ENCODE results near the gene SH3BP5L.
A peak's percentile ranks its signal among the peaks of the same experiment; 100 is the strongest.

Gene SH3BP5L

GRCh38 chr1:248825909-248826760, at the start of gene SH3BP5L:
TSS of gene SH3BP5L (minus strand) at chr1:248825915. CDS start at chr1:248824935, 980 bp downstream.
- Histone ChIP-seq H3K4me3 (IDR thresholded peaks at IDR 0.05; ENCODE audit: insufficient read depth, low read depth, low read length) (peak within 1 kb of the TSS; percentile 95), H3K27me3 (ENCODE audit: insufficient read depth, low read depth) (no peaks in the 10 kb centered on the region), H3K27ac (peak within 1 kb of the TSS; percentile 94), H3K79me2 (ENCODE audit: insufficient read depth, low read depth) (peaks cover 19% of the 10 kb centered on the region), H3K9ac (peak within 1 kb of the TSS; percentile 90), H4K20me1 (ENCODE audit: insufficient read depth) (no peaks in the 10 kb centered on the region), H3K36me3 (ENCODE audit: insufficient read depth) (no peaks in the 10 kb centered on the region; the same call in 1 of the 2 replicates), H3K4me1 (ENCODE audit: low read depth, poor library complexity, severe bottlenecking) (peaks cover 34% of the 10 kb centered on the region), H2AFZ (ENCODE audit: low read depth) (peak within 1 kb of the TSS; percentile 85), H3K4me2 (peak within 1 kb of the TSS; percentile 46)
- peak; percentile 95 for TF ChIP-seq CTCF (conservative IDR thresholded peaks at IDR 0.05; ENCODE audit: low read depth, low read length)

- no peaks in the 10 kb centered on the region for H3K36me3 ChIP-seq (ENCODE audit: insufficient read depth)
- H3K79me2 ChIP-seq (ENCODE audit: insufficient read depth, low read depth) = no peaks in the 10 kb centered on the region
- no peak overlapping the region; the same call in 1 of the 2 replicates for H3K9ac ChIP-seq
- no peak overlapping the region for H2AFZ ChIP-seq (ENCODE audit: low read depth)
- no peaks in the 10 kb centered on the region for H3K27me3 ChIP-seq (ENCODE audit: insufficient read depth, low read depth)
- H3K4me1 ChIP-seq (ENCODE audit: low read depth, poor library complexity, severe bottlenecking) = peaks cover 25% of the 10 kb centered on the region
- peak overlapping the region; percentile 37; the same call in 1 of the 2 replicates for H3K27ac ChIP-seq
- H4K20me1 ChIP-seq (ENCODE audit: insufficient read depth) = no peaks in the 10 kb centered on the region
- H3K4me2 ChIP-seq = peak overlapping the region; percentile 43; the same call in 1 of the 2 replicates
- no peak overlapping the region for H3K4me3 ChIP-seq (IDR thresholded peaks at IDR 0.05; ENCODE audit: insufficient read depth, low read depth, low read length)
- no peak; the same call in 1 of the 2 replicates for TF ChIP-seq CTCF (conservative IDR thresholded peaks at IDR 0.05; ENCODE audit: low read depth, low read length)
These were observed 48.3 kb upstream of the SH3BP5L start for GRCh38 chr1:248873993-248874533.

GRCh38 chr1:248873409-248873992, 47.8 kb upstream of the SH3BP5L start:
- Histone ChIP-seq H4K20me1 (ENCODE audit: insufficient read depth) (no peaks in the 10 kb centered on the region), H3K27ac (peak overlapping the region; percentile 73), H3K36me3 (ENCODE audit: insufficient read depth) (no peaks in the 10 kb centered on the region), H3K9ac (peak overlapping the region; percentile 64), H3K4me1 (ENCODE audit: low read depth, poor library complexity, severe bottlenecking) (peaks cover 25% of the 10 kb centered on the region), H3K4me3 (IDR thresholded peaks at IDR 0.05; ENCODE audit: insufficient read depth, low read depth, low read length) (peak overlapping the region; percentile 98), H3K27me3 (ENCODE audit: insufficient read depth, low read depth) (no peaks in the 10 kb centered on the region), H3K4me2 (peak overlapping the region; percentile 74; the same call in 1 of the 2 replicates), H3K79me2 (ENCODE audit: insufficient read depth, low read depth) (no peaks in the 10 kb centered on the region), H2AFZ (ENCODE audit: low read depth) (peak overlapping the region; percentile 85)
- TF ChIP-seq CTCF (conservative IDR thresholded peaks at IDR 0.05; ENCODE audit: low read depth, low read length) = no peak

GRCh38 chr1:248872752-248873408, 47.2 kb upstream of the SH3BP5L start:
- Histone ChIP-seq H3K4me1 (ENCODE audit: low read depth, poor library complexity, severe bottlenecking) (peaks cover 25% of the 10 kb centered on the region), H3K36me3 (ENCODE audit: insufficient read depth) (no peaks in the 10 kb centered on the region), H3K4me3 (IDR thresholded peaks at IDR 0.05; ENCODE audit: insufficient read depth, low read depth, low read length) (peak overlapping the region; percentile 98), H3K79me2 (ENCODE audit: insufficient read depth, low read depth) (no peaks in the 10 kb centered on the region), H3K27ac (peak overlapping the region; percentile 73), H3K4me2 (peak overlapping the region; percentile 74; the same call in 1 of the 2 replicates), H4K20me1 (ENCODE audit: insufficient read depth) (no peaks in the 10 kb centered on the region), H3K9ac (peak overlapping the region; percentile 64), H3K27me3 (ENCODE audit: insufficient read depth, low read depth) (no peaks in the 10 kb centered on the region), H2AFZ (ENCODE audit: low read depth) (peak overlapping the region; percentile 85)
- no peak for TF ChIP-seq CTCF (conservative IDR thresholded peaks at IDR 0.05; ENCODE audit: low read depth, low read length)

Measured in KMS-11 (cell line).